Caco-2 (cell line): Measurements from ENCODE around the gene SPAG17. TPM values are rescaled to one million over a fixed set of nuclear protein-coding genes. Genes with fewer than 3 reads are reported as not detected.

Experiments
- BruUV-seq: library from RNA; stranded (reverse); fragments of 400-500 nt; replicated peaks from 2 replicates; lab custom pipeline; 2021; lab: Mats Ljungman, UMichigan
- CTCF ChIA-PET: fragments of 300-600 bp; sonication (Branson Sonifier 250); formaldehyde crosslinking; loops from one replicate; lab custom pipeline; 2022; ENCODE audit warnings: antibody characterized with exemption; lab: Charles Lee
- POLR2A ChIA-PET: fragments of 300-600 bp; sonication (Branson Sonifier 250); formaldehyde crosslinking; loops from one replicate; lab custom pipeline; 2022; ENCODE audit warnings: antibody characterized with exemption; lab: Charles Lee
- DNase-seq, 2 experiments: peaks; one replicate each; pipeline versions ENCODE4 v3.0.0 to v3.0.0-alpha.2; 2020 to 2022
- H3K27me3 ChIP-seq: replicated peaks from 2 replicates; pipeline ENCODE4 v1.6.0; 2011; ENCODE audit warnings: low read length; ENCODE audit not compliant: control insufficient read depth, insufficient read depth
- H3K36me3 ChIP-seq: 2 replicates; pipeline ENCODE4 v1.5.1; 2011; ENCODE audit warnings: low read length; ENCODE audit not compliant: control insufficient read depth, insufficient read depth
- H3K4me1 ChIP-seq: fragments of 250-450 bp; sonication (Bioruptor Pico); 2 replicates; pipeline ENCODE4 v1.5.1; 2020; ENCODE audit warnings: mild to moderate bottlenecking
- H3K4me3 ChIP-seq: 2 replicates; pipeline ENCODE4 v1.5.1; 2011; ENCODE audit warnings: low read depth, mild to moderate bottlenecking, control low read depth, low read length
- H3K9me3 ChIP-seq: fragments of 250-450 bp; sonication (Bioruptor Pico); 2 replicates; pipeline ENCODE4 v1.5.1; 2020; ENCODE audit warnings: mild to moderate bottlenecking, moderate library complexity
- H3K27ac Mint-ChIP-seq: one replicate; pipeline ENCODE4 v1.8.0; 2022; ENCODE audit warnings: mixed read lengths; ENCODE audit not compliant: unreplicated experiment
- H3K27me3 Mint-ChIP-seq: one replicate; pipeline ENCODE4 v1.8.0; 2022; ENCODE audit warnings: mixed read lengths; ENCODE audit not compliant: insufficient read depth, unreplicated experiment
- H3K36me3 Mint-ChIP-seq: one replicate; pipeline ENCODE4 v1.8.0; 2022; ENCODE audit warnings: mild to moderate bottlenecking, mixed read lengths; ENCODE audit not compliant: insufficient read depth, unreplicated experiment
- H3K4me1 Mint-ChIP-seq: one replicate; pipeline ENCODE4 v1.8.0; 2022; ENCODE audit warnings: low read depth, mixed read lengths; ENCODE audit not compliant: unreplicated experiment
- H3K4me3 Mint-ChIP-seq: one replicate; pipeline ENCODE4 v1.8.0; 2022; ENCODE audit warnings: mild to moderate bottlenecking, moderate library complexity, mixed read lengths; ENCODE audit not compliant: unreplicated experiment
- H3K9me3 Mint-ChIP-seq: one replicate; pipeline ENCODE4 v1.8.0; 2022; ENCODE audit warnings: mixed read lengths; ENCODE audit not compliant: unreplicated experiment
- intact Hi-C: fragments of 100-400 bp; cut with micrococcal nuclease; formaldehyde crosslinking; loops from one replicate; pipeline ENCODE4 v1.10.0; 2022; ENCODE audit not compliant: unreplicated experiment
- total RNA-seq: library from RNA; stranded (reverse); gene quantifications from 2 replicates; pipeline ENCODE4 v1.2.3, GENCODE V29; 2022
- TF ChIP-seq, protein P1 (sequence below), 2 experiments: fragments of 200-600 bp in 1 of 2; IDR thresholded peaks; 1 replicate in 1 of 2; 2 replicates in 1 of 2; pipeline versions ENCODE4 v1.5.1 to v1.8.0; 2011 to 2022; ENCODE audit warnings: antibody characterized with exemption in 1 of 2, control low read depth in 1 of 2, inconsistent platforms in 1 of 2, low read depth in 1 of 2, low read length in 1 of 2, mild to moderate bottlenecking in 1 of 2, moderate library complexity in 1 of 2; ENCODE audit not compliant: insufficient read depth in 1 of 2, severe bottlenecking in 1 of 2, unreplicated experiment in 1 of 2

The SPAG17 gene
- total RNA-seq, 1 experiment from 2014 or later, result not detected

DNA sequence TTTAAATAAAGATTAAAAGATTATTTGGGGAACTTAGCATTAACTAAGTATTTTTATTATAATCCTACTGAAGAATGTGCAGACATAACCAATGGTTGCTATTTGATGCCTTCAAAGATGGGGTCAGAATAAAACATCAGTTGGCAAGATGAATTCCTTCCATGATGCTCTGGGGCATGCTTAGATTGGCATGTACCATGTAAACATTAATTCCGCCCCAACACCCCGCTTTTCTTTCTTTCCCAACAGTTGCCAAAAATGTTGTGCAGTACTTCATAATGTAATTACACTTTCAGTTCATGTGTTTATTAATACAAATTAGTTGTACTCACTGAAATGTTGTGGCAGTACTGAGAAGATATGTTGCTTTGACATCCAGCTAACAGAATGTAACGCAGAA lies 82.6 kb downstream of the SPAG17 start:
- Histone ChIP-seq H3K9me3 (no peaks in the 10 kb centered on the region), H3K4me3 (no peak overlapping the region), H3K27me3 (no peaks in the 10 kb centered on the region), H3K4me1 (no peaks in the 10 kb centered on the region), H3K36me3 (no peaks in the 10 kb centered on the region)
- BruUV-seq, result no TSS peak
- H3K36me3 Mint-ChIP-seq, result no peaks in the 10 kb centered on the region
- no peak for DNase-seq
- no peak overlapping the region for H3K27ac Mint-ChIP-seq
- H3K27me3 Mint-ChIP-seq, result peaks cover 2% of the 10 kb centered on the region
- ChIA-PET POLR2A (no interaction called here), CTCF (no interaction called here)
- no peaks in the 10 kb centered on the region for H3K9me3 Mint-ChIP-seq
- no peak overlapping the region for H3K4me3 Mint-ChIP-seq
- TF ChIP-seq, protein P1, sequence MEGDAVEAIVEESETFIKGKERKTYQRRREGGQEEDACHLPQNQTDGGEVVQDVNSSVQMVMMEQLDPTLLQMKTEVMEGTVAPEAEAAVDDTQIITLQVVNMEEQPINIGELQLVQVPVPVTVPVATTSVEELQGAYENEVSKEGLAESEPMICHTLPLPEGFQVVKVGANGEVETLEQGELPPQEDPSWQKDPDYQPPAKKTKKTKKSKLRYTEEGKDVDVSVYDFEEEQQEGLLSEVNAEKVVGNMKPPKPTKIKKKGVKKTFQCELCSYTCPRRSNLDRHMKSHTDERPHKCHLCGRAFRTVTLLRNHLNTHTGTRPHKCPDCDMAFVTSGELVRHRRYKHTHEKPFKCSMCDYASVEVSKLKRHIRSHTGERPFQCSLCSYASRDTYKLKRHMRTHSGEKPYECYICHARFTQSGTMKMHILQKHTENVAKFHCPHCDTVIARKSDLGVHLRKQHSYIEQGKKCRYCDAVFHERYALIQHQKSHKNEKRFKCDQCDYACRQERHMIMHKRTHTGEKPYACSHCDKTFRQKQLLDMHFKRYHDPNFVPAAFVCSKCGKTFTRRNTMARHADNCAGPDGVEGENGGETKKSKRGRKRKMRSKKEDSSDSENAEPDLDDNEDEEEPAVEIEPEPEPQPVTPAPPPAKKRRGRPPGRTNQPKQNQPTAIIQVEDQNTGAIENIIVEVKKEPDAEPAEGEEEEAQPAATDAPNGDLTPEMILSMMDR (IDR thresholded peaks at IDR 0.05; ENCODE audit: insufficient read depth in 1 of 2, low read depth in 1 of 2, low read length in 1 of 2, severe bottlenecking in 1 of 2, unreplicated experiment in 1 of 2), result no peak
- intact Hi-C loops, result no loop called here
- H3K4me1 Mint-ChIP-seq, result no peaks in the 10 kb centered on the region

- H3K4me1 Mint-ChIP-seq, result no peaks in the 10 kb centered on the region
Measured at GRCh38 chr1:118101999-118102398, 83.0 kb downstream of the SPAG17 start.

GRCh38 chr1:118101515-118101844 lies 83.5 kb downstream of the SPAG17 start:
- TF ChIP-seq, protein P1 (IDR thresholded peaks at IDR 0.05; ENCODE audit: insufficient read depth in 1 of 2, low read depth in 1 of 2, low read length in 1 of 2, severe bottlenecking in 1 of 2, unreplicated experiment in 1 of 2), result no peak
- H3K4me1 ChIP-seq, result no peaks in the 10 kb centered on the region
- no peaks in the 10 kb centered on the region for H3K27me3 ChIP-seq
- Mint-ChIP-seq H3K27ac (no peak overlapping the region), H3K4me1 (no peaks in the 10 kb centered on the region), H3K9me3 (no peaks in the 10 kb centered on the region), H3K36me3 (no peaks in the 10 kb centered on the region), H3K4me3 (no peak overlapping the region), H3K27me3 (no peaks in the 10 kb centered on the region)
- no TSS peak for BruUV-seq
- H3K4me3 ChIP-seq, result no peak overlapping the region
- POLR2A ChIA-PET, result no interaction called here
- CTCF ChIA-PET, result no interaction called here
- no peaks in the 10 kb centered on the region for H3K36me3 ChIP-seq
- no peak for DNase-seq
- intact Hi-C loops, result no loop called here
- H3K9me3 ChIP-seq, result no peaks in the 10 kb centered on the region

More at GRCh38 chr1:118101999-118102398, 83.0 kb downstream of the SPAG17 start:
- no peaks in the 10 kb centered on the region for H3K9me3 ChIP-seq
- ChIA-PET CTCF (no interaction called here), POLR2A (no interaction called here)
- Mint-ChIP-seq H3K9me3 (no peaks in the 10 kb centered on the region), H3K36me3 (no peaks in the 10 kb centered on the region), H3K4me3 (no peak overlapping the region), H3K27me3 (no peaks in the 10 kb centered on the region), H3K27ac (no peak overlapping the region)
- H3K4me1 ChIP-seq, result no peaks in the 10 kb centered on the region
- H3K36me3 ChIP-seq, result no peaks in the 10 kb centered on the region
- TF ChIP-seq, protein P1 (IDR thresholded peaks at IDR 0.05; ENCODE audit: insufficient read depth in 1 of 2, low read depth in 1 of 2, low read length in 1 of 2, severe bottlenecking in 1 of 2, unreplicated experiment in 1 of 2), result no peak
- BruUV-seq, result no TSS peak
- H3K4me3 ChIP-seq, result no peak overlapping the region
- no peak for DNase-seq
- intact Hi-C loops, result no loop called here
- no peaks in the 10 kb centered on the region for H3K27me3 ChIP-seq
